Chondrocyte (in vitro differentiated cells): Measurements from ENCODE around the gene SYNPO2. TPM values are rescaled to one million over a fixed set of nuclear protein-coding genes. Genes with fewer than 3 reads are reported as not detected.

Experiments used
- DNase-seq: peaks from one replicate; pipeline ENCODE4 v3.0.0; 2021; ENCODE audit warnings: mixed read lengths, low spot score
- H3K27ac Mint-ChIP-seq: one replicate; pipeline ENCODE4 v1.8.0; 2021; ENCODE audit warnings: mild to moderate bottlenecking, moderate library complexity, mixed read lengths; ENCODE audit not compliant: unreplicated experiment
- H3K27me3 Mint-ChIP-seq: 2 replicates; pipeline ENCODE4 v1.8.0; 2021; ENCODE audit warnings: low read depth, mixed read lengths
- H3K36me3 Mint-ChIP-seq: 2 replicates; pipeline ENCODE4 v1.8.0; 2021; ENCODE audit warnings: low read depth, mixed read lengths
- H3K4me1 Mint-ChIP-seq: 2 replicates; pipeline ENCODE4 v1.8.0; 2021; ENCODE audit warnings: low read depth, mild to moderate bottlenecking, mixed read lengths
- H3K4me3 Mint-ChIP-seq: one replicate; pipeline ENCODE4 v1.8.0; 2021; ENCODE audit warnings: mild to moderate bottlenecking, moderate library complexity, mixed read lengths; ENCODE audit not compliant: unreplicated experiment
- H3K9me3 Mint-ChIP-seq: 2 replicates; pipeline ENCODE4 v1.8.0; 2021; ENCODE audit warnings: low read depth, mixed read lengths
- total RNA-seq: library from RNA; stranded (reverse); gene quantifications from 3 replicates; pipeline ENCODE4 v1.2.1, GENCODE V29; 2021
- TF ChIP-seq, protein P1 (sequence below): fragments of 200-600 bp; sonication (generic); IDR thresholded peaks from 2 replicates; pipeline ENCODE4 v1.5.0; 2021; ENCODE audit warnings: antibody characterized with exemption, mild to moderate bottlenecking, moderate library complexity

Gene SYNPO2
- total RNA-seq, 1 donor from 2014 or later = 21.5 TPM

DNA sequence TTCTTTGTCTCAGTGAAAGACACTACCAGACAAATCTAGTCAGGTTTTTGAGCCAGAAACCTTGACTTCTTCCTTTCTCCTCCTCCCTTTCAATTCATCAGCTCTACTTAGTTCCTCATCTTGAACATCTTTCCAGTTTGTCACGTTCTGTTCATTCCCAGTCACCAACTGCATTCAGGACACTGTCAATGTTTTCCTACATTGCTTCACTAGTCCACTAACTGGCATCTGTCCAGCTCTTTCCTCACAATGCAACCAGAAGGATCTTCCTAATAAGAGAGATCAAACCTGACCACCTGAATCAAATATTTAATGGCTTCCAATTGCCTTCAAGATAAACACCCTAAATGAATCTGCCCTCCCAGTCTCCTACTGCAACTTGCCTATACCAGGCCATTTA lies 52.5 kb downstream of the SYNPO2 start:
- Mint-ChIP-seq H3K4me3 (no peak overlapping the region), H3K4me1 (peaks cover 4% of the 10 kb centered on the region), H3K27ac (no peak overlapping the region), H3K27me3 (no peaks in the 10 kb centered on the region), H3K9me3 (no peaks in the 10 kb centered on the region), H3K36me3 (no peaks in the 10 kb centered on the region)
- DNase-seq = no peak
- TF ChIP-seq, protein P1, sequence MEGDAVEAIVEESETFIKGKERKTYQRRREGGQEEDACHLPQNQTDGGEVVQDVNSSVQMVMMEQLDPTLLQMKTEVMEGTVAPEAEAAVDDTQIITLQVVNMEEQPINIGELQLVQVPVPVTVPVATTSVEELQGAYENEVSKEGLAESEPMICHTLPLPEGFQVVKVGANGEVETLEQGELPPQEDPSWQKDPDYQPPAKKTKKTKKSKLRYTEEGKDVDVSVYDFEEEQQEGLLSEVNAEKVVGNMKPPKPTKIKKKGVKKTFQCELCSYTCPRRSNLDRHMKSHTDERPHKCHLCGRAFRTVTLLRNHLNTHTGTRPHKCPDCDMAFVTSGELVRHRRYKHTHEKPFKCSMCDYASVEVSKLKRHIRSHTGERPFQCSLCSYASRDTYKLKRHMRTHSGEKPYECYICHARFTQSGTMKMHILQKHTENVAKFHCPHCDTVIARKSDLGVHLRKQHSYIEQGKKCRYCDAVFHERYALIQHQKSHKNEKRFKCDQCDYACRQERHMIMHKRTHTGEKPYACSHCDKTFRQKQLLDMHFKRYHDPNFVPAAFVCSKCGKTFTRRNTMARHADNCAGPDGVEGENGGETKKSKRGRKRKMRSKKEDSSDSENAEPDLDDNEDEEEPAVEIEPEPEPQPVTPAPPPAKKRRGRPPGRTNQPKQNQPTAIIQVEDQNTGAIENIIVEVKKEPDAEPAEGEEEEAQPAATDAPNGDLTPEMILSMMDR = no peak

DNA sequence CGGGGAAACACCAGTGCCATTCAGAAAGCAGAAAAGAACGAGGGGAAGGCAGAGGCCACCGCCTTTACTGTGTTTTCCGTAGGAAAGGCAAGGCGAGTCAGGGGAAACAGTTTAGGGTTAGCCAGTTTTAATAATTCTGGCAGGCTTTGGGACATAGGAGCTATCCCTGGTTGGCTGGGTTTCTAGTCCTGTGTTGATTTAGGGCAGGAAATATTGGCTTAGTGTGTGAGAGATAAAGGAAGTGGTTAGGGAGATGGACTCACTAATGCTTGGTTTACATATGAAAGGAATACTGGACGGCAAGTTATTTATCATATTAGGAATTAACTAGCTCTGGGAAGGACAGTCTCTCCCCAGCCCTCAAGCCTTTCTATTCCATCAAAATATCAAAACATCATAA lies 53.1 kb downstream of the SYNPO2 start:
- TF ChIP-seq, protein P1 = no peak
- Mint-ChIP-seq H3K4me3 (no peak overlapping the region), H3K27ac (no peak overlapping the region), H3K27me3 (no peaks in the 10 kb centered on the region), H3K9me3 (no peaks in the 10 kb centered on the region), H3K36me3 (no peaks in the 10 kb centered on the region), H3K4me1 (peaks cover 4% of the 10 kb centered on the region)
- DNase-seq = no peak

DNA sequence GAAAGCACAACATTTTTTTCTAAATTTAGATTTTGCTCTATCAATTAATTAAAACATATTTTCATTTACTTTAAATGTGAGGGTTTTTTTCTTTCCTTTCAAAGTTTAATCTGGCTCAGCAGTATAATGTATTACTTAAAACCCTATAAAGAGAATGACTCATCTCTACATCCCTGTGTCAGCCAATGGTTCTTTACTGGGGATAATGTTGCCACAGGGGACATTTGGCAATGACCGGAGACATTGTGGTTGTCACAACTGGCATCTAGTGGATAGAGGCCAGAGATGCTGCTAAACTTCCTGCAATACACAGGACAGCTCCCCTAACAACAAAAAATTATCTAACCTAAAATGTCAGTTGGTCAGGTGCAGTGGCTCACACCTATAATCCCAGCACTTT lies 53.8 kb downstream of the SYNPO2 start:
- no peaks in the 10 kb centered on the region for H3K9me3 Mint-ChIP-seq
- peaks cover 4% of the 10 kb centered on the region for H3K4me1 Mint-ChIP-seq
- H3K4me3 Mint-ChIP-seq = no peak overlapping the region
- no peak overlapping the region for H3K27ac Mint-ChIP-seq
- no peaks in the 10 kb centered on the region for H3K27me3 Mint-ChIP-seq
- no peak for DNase-seq
- TF ChIP-seq, protein P1 = no peak
- H3K36me3 Mint-ChIP-seq = no peaks in the 10 kb centered on the region

DNA sequence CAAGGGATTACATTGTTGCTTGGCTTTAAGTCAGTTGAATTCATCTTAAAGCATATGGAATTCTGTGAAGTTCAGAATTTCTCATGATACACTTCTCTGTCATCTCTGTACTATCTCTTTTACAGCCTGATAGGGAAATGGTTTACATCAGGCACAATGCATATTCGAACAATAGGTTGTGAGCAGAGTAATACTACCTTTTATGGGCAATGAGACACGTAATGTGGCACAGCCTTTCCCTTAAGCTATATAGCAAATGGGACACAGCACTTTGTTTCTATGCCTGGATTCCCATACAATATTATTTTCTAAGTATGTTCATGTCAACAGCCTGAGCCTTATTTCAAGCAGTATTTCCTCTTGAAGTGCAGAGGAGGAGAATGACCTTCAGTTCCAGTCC lies 58.4 kb downstream of the SYNPO2 start:
- no peaks in the 10 kb centered on the region for H3K4me1 Mint-ChIP-seq
- TF ChIP-seq, protein P1 = no peak

DNA sequence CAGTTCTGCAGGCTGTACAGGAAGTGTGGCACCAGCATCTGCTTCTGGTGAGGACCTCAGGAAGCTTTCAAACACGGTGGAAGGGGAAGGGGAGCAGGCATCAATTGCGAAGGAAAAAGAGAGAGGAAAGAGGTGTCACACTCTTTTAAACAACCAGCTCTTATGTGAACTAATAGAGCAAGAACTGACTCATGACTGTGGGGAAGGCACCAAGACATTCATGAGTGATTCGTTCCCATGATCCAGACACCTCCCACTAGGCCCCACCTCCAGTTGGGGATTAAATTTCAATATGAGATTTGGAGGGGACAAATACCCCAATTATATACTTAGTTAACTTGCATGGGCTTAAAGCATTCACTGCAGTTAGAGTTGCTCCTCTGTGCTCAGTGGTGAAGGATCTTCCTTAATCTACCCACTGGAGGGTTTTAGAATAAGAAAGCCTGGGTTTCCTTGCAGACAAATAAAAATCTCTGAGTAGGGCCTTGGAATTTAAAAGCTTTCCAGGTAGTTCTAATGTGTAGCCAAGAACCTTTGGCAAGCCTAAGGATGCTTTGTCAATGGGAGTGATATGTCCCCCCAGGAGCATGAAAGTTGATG lies 60.0 kb downstream of the SYNPO2 start:
- H3K27ac Mint-ChIP-seq = no peak overlapping the region
- no peaks in the 10 kb centered on the region for H3K27me3 Mint-ChIP-seq
- TF ChIP-seq, protein P1 = no peak
- H3K4me3 Mint-ChIP-seq = no peak overlapping the region
- H3K36me3 Mint-ChIP-seq = no peaks in the 10 kb centered on the region
- no peaks in the 10 kb centered on the region for H3K4me1 Mint-ChIP-seq
- no peaks in the 10 kb centered on the region for H3K9me3 Mint-ChIP-seq
- DNase-seq = no peak

More for the DNA sequence above, 58.4 kb downstream of the SYNPO2 start:
- Mint-ChIP-seq H3K27me3 (no peaks in the 10 kb centered on the region), H3K4me3 (no peak overlapping the region), H3K9me3 (no peaks in the 10 kb centered on the region), H3K36me3 (no peaks in the 10 kb centered on the region), H3K27ac (no peak overlapping the region)
- no peak for DNase-seq
